Measurements from ENCODE around the gene ZFX.

The ZFX gene

DNA sequence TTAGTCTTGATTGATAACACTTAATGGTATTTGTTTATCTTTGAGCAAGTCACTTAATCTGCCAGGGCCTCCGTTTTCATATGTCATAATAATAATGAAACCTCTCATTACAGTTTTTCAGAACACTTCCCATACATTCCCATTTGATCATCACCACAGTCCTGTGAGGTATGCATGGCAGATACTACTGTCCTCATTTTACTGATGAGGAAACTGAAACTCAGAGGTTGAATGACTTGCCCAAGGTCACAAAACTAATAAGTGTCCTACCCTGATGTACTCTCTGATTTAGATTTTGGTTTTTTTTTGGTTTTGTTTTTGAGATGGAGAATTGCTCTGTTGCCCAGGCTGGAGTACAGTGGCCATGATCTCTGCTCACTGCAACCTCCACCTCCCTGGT, 25.7 kb downstream of the ZFX start:
- DNase-seq (ENCODE audit: extremely low spot score): no peak
- POLR2A ChIA-PET: no interaction called here
- TF ChIP-seq, protein P1, sequence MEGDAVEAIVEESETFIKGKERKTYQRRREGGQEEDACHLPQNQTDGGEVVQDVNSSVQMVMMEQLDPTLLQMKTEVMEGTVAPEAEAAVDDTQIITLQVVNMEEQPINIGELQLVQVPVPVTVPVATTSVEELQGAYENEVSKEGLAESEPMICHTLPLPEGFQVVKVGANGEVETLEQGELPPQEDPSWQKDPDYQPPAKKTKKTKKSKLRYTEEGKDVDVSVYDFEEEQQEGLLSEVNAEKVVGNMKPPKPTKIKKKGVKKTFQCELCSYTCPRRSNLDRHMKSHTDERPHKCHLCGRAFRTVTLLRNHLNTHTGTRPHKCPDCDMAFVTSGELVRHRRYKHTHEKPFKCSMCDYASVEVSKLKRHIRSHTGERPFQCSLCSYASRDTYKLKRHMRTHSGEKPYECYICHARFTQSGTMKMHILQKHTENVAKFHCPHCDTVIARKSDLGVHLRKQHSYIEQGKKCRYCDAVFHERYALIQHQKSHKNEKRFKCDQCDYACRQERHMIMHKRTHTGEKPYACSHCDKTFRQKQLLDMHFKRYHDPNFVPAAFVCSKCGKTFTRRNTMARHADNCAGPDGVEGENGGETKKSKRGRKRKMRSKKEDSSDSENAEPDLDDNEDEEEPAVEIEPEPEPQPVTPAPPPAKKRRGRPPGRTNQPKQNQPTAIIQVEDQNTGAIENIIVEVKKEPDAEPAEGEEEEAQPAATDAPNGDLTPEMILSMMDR (IDR thresholded peaks at IDR 0.05; ENCODE audit: control extremely low read depth, extremely low read depth, low read depth, missing control alignments): no peak
- CTCF ChIA-PET: no interaction called here

- TF ChIP-seq, protein P1 (IDR thresholded peaks at IDR 0.05; ENCODE audit: control extremely low read depth, extremely low read depth, low read depth, missing control alignments): no peak
- ChIA-PET CTCF (no interaction called here), POLR2A (no interaction called here)
- DNase-seq (ENCODE audit: extremely low spot score): no peak
Observed at GRCh38 chrX:24178441-24178840, 28.9 kb downstream of the ZFX start.

GRCh38 chrX:24184018-24184417, 34.5 kb downstream of the ZFX start:
- TF ChIP-seq, protein P1 (IDR thresholded peaks at IDR 0.05; ENCODE audit: control extremely low read depth, extremely low read depth, low read depth, missing control alignments): no peak
- CTCF ChIA-PET: no interaction called here
- POLR2A ChIA-PET: no interaction called here
- no peak for DNase-seq (ENCODE audit: extremely low spot score)

GRCh38 chrX:24186483-24186882, 37.0 kb downstream of the ZFX start:
- no peak for DNase-seq (ENCODE audit: extremely low spot score)
- ChIA-PET POLR2A (no interaction called here), CTCF (interaction anchor here (0.9 kb wide), 1 partner anchor 19 kb away, joined by 3 read pairs; no protein-coding TSS in a partner anchor)
- TF ChIP-seq, protein P1 (IDR thresholded peaks at IDR 0.05; ENCODE audit: control extremely low read depth, extremely low read depth, low read depth, missing control alignments): no peak

GRCh38 chrX:24186986-24187385, 37.5 kb downstream of the ZFX start:
- POLR2A ChIA-PET: no interaction called here

GRCh38 chrX:24189490-24189889, 40.0 kb downstream of the ZFX start:
- ChIA-PET CTCF (no interaction called here), POLR2A (no interaction called here)
- TF ChIP-seq, protein P1 (IDR thresholded peaks at IDR 0.05; ENCODE audit: control extremely low read depth, extremely low read depth, low read depth, missing control alignments): no peak
- no peak for DNase-seq (ENCODE audit: extremely low spot score)

More at GRCh38 chrX:24186986-24187385, 37.5 kb downstream of the ZFX start:
- no peak for DNase-seq (ENCODE audit: extremely low spot score)
- CTCF ChIA-PET: interaction anchor here (0.9 kb wide), 1 partner anchor 18 kb away, joined by 3 read pairs; no protein-coding TSS in a partner anchor
- TF ChIP-seq, protein P1 (IDR thresholded peaks at IDR 0.05; ENCODE audit: control extremely low read depth, extremely low read depth, low read depth, missing control alignments): no peak
